Activated naive CD8-positive, alpha-beta T cell (primary cell): ENCODE measurements around the gene NKRF.
A peak's percentile ranks its signal among the peaks of the same experiment; 100 is the strongest.
"Not testable (repeated sequence)": the region's sequence is repeated elsewhere in the genome, so short reads cannot be mapped to it uniquely, and the experiment has no call there.

Experiments used
- H3K27ac Mint-ChIP-seq: one replicate; pipeline ENCODE4 v1.8.0; 2021; ENCODE audit warnings: mixed read lengths
- H3K27me3 Mint-ChIP-seq: one replicate; pipeline ENCODE4 v1.8.0; 2021; ENCODE audit warnings: mixed read lengths
- H3K36me3 Mint-ChIP-seq: one replicate; pipeline ENCODE4 v1.8.0; 2021; ENCODE audit warnings: mixed read lengths
- H3K4me1 Mint-ChIP-seq: one replicate; pipeline ENCODE4 v1.8.0; 2021; ENCODE audit warnings: low read depth, mixed read lengths
- H3K4me3 Mint-ChIP-seq: one replicate; pipeline ENCODE4 v1.8.0; 2021; ENCODE audit warnings: mild to moderate bottlenecking, mixed read lengths
- H3K9me3 Mint-ChIP-seq: one replicate; pipeline ENCODE4 v1.8.0; 2021; ENCODE audit warnings: low read depth, mixed read lengths

Gene NKRF

DNA sequence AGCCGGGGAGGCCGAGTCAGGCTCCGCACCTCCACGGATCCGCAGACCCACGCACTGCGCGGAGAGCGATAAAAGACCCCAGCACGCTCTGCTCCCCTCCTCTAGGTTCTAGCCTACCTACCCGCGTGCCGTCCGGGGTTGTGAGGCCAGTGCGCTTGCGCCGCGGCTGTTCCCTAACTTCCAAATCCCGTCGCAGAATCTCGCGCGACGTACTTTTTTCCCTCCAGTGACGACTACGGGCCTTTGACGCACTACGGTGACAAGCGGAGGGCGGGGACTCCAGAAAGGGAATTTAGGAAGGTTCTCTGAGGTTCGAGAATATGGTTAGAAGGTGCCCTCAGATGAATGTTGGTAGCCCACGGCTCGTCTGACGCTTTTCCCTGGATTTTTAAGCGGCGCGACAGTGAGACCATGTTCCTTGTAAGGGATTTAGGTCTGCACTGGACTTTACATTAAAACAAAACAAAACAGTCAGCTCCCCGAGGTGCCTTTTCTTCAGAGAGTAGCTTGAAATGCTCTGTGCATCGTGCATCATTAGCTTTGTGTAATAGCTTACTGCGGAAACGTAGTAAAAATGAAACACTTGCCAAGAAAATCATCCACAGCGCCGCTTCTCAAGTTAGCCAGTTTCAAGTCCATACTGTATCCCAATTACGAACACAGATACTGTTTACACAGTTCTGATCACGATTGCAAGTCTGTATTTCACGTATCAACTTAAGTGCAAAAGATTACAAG, at the start of gene NKRF:
Gene NKRF, minus strand, starts transcription at position 145 of the 738 bp plus-strand sequence.
- Mint-ChIP-seq H3K27me3 (no peaks in the 10 kb centered on the region), H3K9me3 (no peaks in the 10 kb centered on the region), H3K27ac (peak within 1 kb of the TSS; percentile 95), H3K4me1 (peaks cover 39% of the 10 kb centered on the region), H3K4me3 (peak within 1 kb of the TSS; percentile 94), H3K36me3 (no peaks in the 10 kb centered on the region)

- Mint-ChIP-seq H3K27me3 (no peaks in the 10 kb centered on the region), H3K4me3 (peak overlapping the region; percentile 74), H3K4me1 (peaks cover 35% of the 10 kb centered on the region), H3K9me3 (no peaks in the 10 kb centered on the region), H3K36me3 (peaks cover 2% of the 10 kb centered on the region), H3K27ac (peak overlapping the region; percentile 98)
Observed at GRCh38 chrX:119655125-119655524, 48.9 kb upstream of the NKRF start.

DNA sequence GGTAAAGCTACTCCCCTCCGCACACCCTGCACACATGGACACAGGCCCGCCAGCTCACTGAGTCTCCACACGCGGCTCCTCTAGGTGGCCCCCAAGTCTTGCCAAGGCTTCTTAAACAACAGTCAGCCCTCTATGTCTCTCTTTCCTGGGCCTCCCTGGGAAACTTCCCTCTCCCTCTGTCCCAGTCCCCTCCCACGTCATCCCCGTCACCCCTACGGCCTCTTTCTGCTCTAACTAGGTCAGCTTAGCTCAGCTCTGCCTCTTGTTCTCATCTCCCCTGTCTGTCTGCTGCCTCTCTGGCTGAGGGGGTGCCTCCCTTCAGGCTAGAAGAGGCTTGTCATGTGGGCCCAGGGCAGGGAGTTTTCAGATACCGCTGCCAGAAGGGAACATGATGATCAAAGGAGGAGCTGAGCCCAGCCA, 47.9 kb upstream of the NKRF start:
- Mint-ChIP-seq H3K9me3 (no peaks in the 10 kb centered on the region), H3K4me1 (peaks cover 32% of the 10 kb centered on the region), H3K36me3 (peaks cover 2% of the 10 kb centered on the region), H3K27me3 (no peaks in the 10 kb centered on the region), H3K4me3 (peak overlapping the region; percentile 58), H3K27ac (peak overlapping the region; percentile 92)

DNA sequence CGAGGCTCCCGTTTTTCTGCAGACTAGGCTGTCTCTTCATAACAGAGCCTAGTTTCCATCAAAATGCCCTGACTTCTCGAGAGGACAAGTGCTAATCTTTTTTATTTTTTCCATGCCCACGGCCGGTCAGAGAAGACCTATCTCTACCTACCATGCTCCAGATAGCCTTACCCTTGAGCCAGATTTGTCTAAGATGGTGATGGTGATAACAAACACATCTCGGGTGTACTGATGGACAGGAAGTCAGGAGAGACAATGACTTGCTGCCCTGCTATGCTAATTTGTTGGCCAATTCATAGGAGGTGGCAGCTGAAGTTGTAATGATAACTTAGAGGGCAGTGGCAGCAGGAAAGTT, 42.2 kb upstream of the NKRF start:
- Mint-ChIP-seq H3K4me3 (peak overlapping the region; percentile 52), H3K36me3 (peaks cover 4% of the 10 kb centered on the region), H3K4me1 (peaks cover 30% of the 10 kb centered on the region), H3K27ac (peak overlapping the region; percentile 90), H3K27me3 (no peaks in the 10 kb centered on the region), H3K9me3 (no peaks in the 10 kb centered on the region)

DNA sequence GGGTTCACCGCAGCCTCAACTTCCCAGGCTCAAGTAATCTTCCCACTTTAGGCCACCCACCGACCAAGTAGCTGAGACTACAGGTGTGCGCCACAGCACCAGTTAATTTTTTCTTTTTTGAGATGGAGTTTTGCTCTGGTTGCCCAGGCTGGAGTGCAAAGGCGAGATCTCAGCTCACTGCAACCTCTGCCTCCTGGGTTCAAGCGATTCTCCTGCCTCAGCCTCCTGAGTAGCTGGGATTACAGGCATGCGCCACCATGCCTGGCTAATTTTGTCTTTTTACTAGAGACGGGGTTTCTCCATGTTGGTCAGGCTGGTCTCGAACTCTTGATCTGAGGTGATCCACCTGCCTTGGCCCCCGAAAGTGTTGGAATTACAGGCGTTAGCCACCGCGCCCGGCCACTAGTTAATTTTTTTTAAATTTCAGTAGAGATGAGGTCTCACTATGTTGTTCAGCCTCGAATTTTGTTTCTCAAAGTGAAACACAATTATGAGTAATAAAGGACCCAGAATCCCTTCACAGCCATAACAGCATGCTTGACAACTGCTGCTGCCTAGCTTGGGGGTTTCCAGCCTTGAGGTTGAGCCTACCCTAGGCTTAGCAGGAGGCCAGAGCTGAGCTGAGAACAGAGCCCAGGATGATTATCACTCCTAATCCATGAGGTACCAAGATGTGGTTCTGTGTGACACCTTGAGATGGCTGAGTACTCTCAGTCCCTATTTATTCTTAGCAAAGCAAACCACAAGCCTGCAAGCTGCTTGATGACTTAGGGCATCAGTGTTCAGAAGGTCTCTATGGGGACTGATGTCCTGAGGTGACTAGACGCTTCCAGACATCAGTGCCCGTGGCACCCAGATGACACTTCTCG, 41.6 kb upstream of the NKRF start:
- Mint-ChIP-seq H3K4me3 (peak overlapping the region; percentile 52), H3K36me3 (peaks cover 4% of the 10 kb centered on the region), H3K4me1 (peaks cover 30% of the 10 kb centered on the region), H3K27me3 (no peaks in the 10 kb centered on the region), H3K9me3 (no peaks in the 10 kb centered on the region), H3K27ac (peak overlapping the region; percentile 90)

DNA sequence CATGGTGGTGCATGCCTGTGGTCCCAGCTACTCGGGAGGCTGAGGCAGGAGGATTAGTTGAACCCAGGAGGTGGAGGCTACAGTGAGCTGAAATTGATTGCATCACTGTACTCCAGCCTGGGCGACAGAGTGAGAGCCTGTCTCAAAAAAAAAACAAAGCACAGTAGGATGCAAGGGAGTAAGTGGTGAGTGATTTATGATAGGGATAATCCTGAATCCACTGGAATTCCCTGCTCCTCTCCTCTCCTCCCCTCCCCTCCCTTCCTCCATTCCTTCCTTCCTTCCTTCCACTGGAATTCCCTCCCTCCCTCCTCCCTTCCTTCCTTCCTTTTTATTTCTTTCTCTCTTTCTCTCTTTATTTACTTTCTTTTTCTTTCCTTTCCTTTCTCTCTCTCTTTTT, 40.9 kb upstream of the NKRF start:
- Mint-ChIP-seq H3K9me3 (no peaks in the 10 kb centered on the region), H3K27me3 (no peaks in the 10 kb centered on the region), H3K4me3 (no peak overlapping the region), H3K4me1 (peaks cover 30% of the 10 kb centered on the region), H3K27ac (peak overlapping the region; percentile 90), H3K36me3 (peaks cover 4% of the 10 kb centered on the region)

DNA sequence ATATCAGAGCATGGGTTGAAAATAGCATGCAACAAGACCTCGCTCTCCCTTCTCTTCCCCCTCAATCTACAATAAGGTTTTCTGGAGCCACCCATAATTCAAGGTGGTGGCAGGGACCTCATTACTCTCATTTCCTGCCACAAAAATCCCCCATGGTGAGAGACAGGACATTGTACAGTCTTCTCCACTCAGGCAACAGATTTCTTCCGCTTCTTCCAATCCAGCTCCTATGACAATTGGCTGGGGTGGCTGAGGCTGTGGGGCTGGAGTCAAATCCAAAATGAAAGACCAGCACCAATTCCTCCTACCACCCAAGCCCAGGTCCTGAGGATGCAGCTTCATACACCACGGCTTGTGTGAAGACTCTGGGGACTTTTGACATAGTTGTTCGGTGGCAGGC, 40.3 kb upstream of the NKRF start:
- H3K27ac Mint-ChIP-seq: peak overlapping the region; percentile 87
- H3K27me3 Mint-ChIP-seq: no peaks in the 10 kb centered on the region

DNA sequence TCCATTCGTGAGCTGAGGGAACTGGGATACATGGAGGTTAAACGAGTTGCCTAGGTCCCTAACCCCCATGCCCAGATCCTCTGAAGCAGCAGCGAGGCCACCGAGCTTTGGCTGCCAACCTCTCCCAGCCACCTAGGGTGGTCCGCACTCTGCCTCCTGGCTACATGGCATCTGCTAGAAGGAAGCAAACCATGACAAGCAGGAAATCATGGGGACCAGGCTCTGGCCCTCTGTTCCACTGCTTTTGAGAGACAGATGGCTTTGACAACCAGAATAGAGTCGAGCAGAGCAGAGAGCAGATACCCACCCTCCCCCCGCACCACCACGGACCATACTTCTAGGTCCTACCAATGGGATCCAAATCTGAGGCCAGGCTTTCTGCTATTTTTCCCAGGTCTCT, 37.5 kb upstream of the NKRF start:
- Mint-ChIP-seq H3K4me1 (peaks cover 28% of the 10 kb centered on the region), H3K27ac (peak overlapping the region; percentile 54), H3K9me3 (no peaks in the 10 kb centered on the region), H3K36me3 (peaks cover 4% of the 10 kb centered on the region), H3K27me3 (no peaks in the 10 kb centered on the region), H3K4me3 (no peak overlapping the region)

More for the DNA sequence above, 40.3 kb upstream of the NKRF start:
- Mint-ChIP-seq H3K4me3 (no peak overlapping the region), H3K9me3 (no peaks in the 10 kb centered on the region), H3K36me3 (peaks cover 4% of the 10 kb centered on the region), H3K4me1 (peaks cover 33% of the 10 kb centered on the region)

DNA sequence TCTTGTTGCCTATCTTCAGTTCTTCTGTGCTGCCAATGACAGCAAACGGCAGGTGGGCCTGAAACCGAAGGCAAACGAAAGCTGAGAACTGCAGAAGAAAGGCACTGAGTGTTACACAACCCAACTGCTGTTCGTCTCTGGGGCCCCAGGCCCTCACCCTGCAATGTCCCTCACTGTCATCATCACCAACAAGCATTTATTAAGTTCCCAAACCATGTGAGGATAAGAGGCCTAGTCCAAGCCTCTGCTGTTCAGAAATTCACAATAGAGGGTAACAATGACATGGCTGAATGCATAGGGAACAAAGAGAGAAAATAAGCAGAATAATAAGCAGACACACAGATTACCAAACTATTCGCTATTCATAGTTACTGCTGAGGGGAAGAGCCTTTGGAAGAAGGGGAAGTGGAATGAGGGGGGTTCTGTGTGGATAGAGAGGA, 34.5 kb upstream of the NKRF start:
- H3K27me3 Mint-ChIP-seq: no peaks in the 10 kb centered on the region
- peaks cover 9% of the 10 kb centered on the region for H3K4me1 Mint-ChIP-seq
- H3K4me3 Mint-ChIP-seq: no peak overlapping the region
- H3K9me3 Mint-ChIP-seq: no peaks in the 10 kb centered on the region
- H3K36me3 Mint-ChIP-seq: no peaks in the 10 kb centered on the region
- peak overlapping the region; percentile 34 for H3K27ac Mint-ChIP-seq

GRCh38 chrX:119638725-119639471, 32.7 kb upstream of the NKRF start:
- Mint-ChIP-seq H3K27ac (peak overlapping the region; percentile 73), H3K4me3 (no peak overlapping the region), H3K36me3 (no peaks in the 10 kb centered on the region), H3K27me3 (no peaks in the 10 kb centered on the region), H3K9me3 (no peaks in the 10 kb centered on the region), H3K4me1 (peaks cover 13% of the 10 kb centered on the region)

GRCh38 chrX:119637421-119637820, 31.2 kb upstream of the NKRF start:
- H3K36me3 Mint-ChIP-seq, H3K27me3 Mint-ChIP-seq, H3K9me3 Mint-ChIP-seq, H3K4me3 Mint-ChIP-seq: not testable (repeated sequence)
- H3K27ac Mint-ChIP-seq: peak overlapping the region; percentile 10
- H3K4me1 Mint-ChIP-seq: peaks cover 13% of the 10 kb centered on the region

GRCh38 chrX:119636419-119636818, 30.2 kb upstream of the NKRF start:
- Mint-ChIP-seq H3K4me1 (peaks cover 11% of the 10 kb centered on the region), H3K27ac (peak overlapping the region; percentile 93)

GRCh38 chrX:119635799-119636198, 29.6 kb upstream of the NKRF start:
- peaks cover 11% of the 10 kb centered on the region for H3K4me1 Mint-ChIP-seq
- H3K36me3 Mint-ChIP-seq: peaks cover 2% of the 10 kb centered on the region
- H3K27ac Mint-ChIP-seq: peak overlapping the region; percentile 93
- H3K9me3 Mint-ChIP-seq: no peaks in the 10 kb centered on the region
- no peak overlapping the region for H3K4me3 Mint-ChIP-seq
- H3K27me3 Mint-ChIP-seq: no peaks in the 10 kb centered on the region

More at GRCh38 chrX:119636419-119636818, 30.2 kb upstream of the NKRF start:
- Mint-ChIP-seq H3K27me3 (no peaks in the 10 kb centered on the region), H3K36me3 (peaks cover 2% of the 10 kb centered on the region), H3K9me3 (no peaks in the 10 kb centered on the region), H3K4me3 (no peak overlapping the region)

- H3K27me3 Mint-ChIP-seq: no peaks in the 10 kb centered on the region
- peaks cover 2% of the 10 kb centered on the region for H3K36me3 Mint-ChIP-seq
- peak overlapping the region; percentile 93 for H3K27ac Mint-ChIP-seq
- H3K9me3 Mint-ChIP-seq: no peaks in the 10 kb centered on the region
- H3K4me1 Mint-ChIP-seq: peaks cover 10% of the 10 kb centered on the region
- peak overlapping the region; percentile 5 for H3K4me3 Mint-ChIP-seq
Observed at GRCh38 chrX:119635179-119635578, 29.0 kb upstream of the NKRF start.

- no peaks in the 10 kb centered on the region for H3K9me3 Mint-ChIP-seq
- H3K36me3 Mint-ChIP-seq: no peaks in the 10 kb centered on the region
- H3K27ac Mint-ChIP-seq: no peak overlapping the region
- no peaks in the 10 kb centered on the region for H3K4me1 Mint-ChIP-seq
- H3K27me3 Mint-ChIP-seq: no peaks in the 10 kb centered on the region
- no peak overlapping the region for H3K4me3 Mint-ChIP-seq
Observed at GRCh38 chrX:119625843-119626242, 19.6 kb upstream of the NKRF start.
